ENCODE results near the gene PHTF1.

Gene PHTF1

DNA sequence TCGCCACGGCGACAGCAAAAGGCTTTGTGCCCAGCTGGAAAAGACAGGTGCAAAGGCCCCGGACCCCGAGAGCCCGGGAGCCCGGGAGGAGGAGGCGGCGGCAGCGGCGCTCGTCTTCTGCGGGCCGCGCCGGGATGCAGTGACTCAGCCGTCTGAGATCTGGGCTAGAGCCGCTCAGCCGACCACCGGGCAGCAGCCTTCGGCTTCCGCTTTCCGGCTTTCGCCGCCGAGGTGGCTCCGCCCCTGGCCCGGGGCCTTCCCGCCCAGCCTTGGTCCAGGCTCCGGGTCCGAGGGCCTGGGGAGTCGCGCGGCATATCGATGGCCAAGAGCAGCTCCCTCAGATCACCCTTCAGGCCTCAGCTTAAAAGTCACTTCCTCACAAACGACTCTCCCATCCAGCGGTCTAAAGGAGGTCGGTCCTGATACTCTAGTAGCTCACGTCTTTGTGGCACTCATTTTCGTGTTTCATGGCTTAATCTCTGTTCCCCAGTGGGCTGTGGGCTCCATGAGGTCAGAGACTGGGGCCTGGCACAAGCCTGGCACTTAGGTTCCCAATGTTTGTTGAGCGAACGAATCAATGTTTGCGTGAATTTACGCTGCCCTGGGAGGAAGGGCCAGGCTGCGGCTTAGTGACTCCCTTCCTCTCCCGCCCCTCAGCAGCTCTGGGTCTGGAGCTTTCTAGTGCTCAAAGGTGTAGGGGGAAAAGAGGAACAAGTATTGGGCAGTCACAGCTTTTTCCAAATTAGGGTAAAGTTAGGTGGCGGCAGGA, at the start of gene PHTF1:
PHTF1 (minus strand) TSS at position 154 of the 769 bp plus-strand sequence. CDS start 783 bp downstream, outside the sequence.
- no peak for FAIRE-seq

DNA sequence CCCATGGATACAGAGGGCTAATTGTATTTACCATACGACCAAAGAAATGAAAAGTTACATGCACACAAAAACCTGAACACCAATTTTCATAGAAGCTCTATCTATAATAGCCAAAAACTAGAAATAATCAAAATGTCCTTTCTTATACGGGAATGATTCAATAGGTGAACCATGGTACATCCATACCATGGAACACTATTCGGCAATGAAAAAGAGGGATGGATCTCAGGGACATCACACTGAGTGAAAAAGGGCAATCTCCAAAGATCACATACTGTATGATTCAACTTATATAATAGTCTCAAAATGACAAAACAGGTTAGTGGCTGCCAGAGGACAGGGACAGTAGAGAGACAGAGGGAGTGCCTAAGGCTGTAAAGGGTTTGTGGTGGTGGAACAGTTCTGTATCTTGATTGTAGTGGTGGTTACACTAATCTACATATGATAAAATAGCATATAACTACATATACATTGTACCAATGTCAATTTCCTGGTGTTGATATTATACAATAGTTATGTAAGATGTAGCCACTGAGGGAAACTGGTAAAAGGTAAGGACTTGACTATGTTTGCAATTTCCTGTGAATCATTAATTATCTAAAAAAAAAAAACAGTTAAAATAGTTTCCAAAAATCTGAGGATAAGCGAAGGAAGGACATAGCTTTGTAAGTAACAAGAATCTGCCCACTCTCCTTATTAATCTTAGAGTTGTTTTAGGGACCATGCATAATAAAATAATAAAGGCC, 49.3 kb upstream of the PHTF1 start:
- FAIRE-seq: no peak

DNA sequence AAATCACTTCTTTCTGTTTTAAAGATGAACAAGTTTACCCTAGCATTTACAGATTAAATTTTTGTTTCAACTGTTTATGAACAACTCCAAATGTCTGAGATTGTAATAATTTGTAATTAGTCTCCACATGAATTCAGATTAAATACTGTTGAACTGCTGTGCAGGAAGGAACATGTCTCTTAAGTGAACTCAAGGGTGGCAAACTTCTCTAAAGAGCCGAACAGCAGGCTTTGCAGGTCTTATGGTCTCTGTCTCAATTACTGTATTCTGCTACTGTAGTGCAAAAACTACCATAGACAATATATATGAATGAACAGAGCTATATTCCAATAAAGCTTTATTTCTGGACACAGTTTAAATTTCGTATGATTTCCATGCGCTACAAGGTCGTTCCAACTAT, 46.4 kb upstream of the PHTF1 start:
- no peak for FAIRE-seq

- no peak for FAIRE-seq
These were observed 45.9 kb upstream of the PHTF1 start for GRCh38 chr1:113805256-113805531.

- FAIRE-seq: no peak
These were observed 45.4 kb upstream of the PHTF1 start for GRCh38 chr1:113804421-113805255.

GRCh38 chr1:113802367-113803007, 43.2 kb upstream of the PHTF1 start:
- FAIRE-seq: no peak

DNA sequence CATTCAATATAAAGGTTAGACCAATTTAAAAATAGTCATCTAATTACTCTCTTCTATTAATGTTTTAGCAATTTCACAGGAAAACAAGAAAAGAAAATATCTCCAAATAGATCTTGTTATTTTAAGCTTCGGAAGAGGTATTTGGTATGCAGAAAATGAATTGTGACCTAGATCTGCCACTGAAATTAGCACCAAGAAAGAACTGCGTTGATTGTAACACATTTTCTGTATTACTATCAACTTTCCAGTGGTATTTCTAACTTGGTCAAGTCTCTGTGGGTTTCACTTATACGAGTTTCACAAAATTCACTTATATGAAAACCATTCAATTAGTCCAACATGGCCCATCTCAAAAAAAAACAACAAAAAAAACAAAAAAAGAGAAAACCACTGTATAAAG, 41.2 kb upstream of the PHTF1 start:
- no peak for FAIRE-seq

DNA sequence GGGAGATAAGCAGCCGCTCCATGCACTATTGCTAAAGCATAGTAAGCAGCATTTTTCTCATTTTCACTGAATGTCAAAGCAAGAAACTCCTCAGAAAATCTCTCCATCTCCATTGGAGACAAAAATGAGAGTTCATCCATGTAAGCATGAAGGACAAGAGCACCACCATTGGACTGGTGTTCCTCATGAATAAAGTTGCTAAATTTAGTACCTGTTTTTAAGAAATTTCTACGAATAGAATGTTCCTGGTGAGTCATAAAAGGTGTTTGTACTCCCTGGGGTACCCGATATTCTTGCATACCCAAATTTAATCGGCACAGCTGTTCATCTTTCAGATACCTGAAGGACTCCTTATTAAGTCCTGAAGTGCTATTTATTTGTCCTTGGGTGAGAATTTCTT, 38.2 kb upstream of the PHTF1 start:
- FAIRE-seq: no peak

DNA sequence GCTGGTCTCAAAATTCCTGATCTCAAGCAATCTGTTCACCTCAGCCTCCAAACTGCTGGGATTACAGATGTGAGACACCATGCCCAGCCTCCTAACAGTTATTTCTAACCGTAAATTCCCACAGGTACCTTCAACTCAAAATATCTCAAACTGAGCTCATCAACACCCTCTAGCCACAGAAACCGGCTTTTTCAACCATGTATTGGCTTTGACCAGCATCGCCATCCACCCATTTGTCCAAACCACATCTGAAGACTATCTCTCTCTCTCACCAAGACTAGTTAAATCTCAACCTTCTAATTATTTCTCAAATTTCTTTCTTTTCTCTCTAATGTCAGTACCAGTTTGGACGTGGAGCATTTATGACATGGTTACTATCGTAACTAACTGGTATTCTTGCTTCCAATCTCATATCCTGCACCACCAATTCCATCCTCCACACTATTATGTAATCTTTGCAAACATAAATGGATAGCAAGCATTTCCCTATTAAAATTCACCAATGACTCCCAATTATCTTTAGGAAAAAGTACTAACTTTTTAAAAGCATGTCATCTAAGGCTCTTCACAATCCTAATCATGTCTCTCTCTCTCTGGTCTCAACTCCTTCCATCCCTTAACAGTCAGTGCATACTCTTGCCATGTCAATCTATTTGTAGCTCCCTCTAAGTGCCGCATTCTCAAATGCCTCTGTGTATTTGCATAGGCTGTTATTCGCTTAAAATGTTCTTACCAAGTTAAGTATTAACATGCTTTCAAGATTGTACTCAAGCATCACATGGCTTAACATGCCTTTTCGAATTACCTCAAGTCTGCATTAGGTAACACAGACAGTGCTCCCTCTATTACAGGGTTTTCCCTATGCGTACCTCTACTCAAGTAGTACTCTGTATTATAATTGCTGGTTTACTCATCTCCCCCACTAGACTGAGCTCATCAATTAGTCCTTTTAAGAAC, 34.9 kb upstream of the PHTF1 start:
- no peak for FAIRE-seq

DNA sequence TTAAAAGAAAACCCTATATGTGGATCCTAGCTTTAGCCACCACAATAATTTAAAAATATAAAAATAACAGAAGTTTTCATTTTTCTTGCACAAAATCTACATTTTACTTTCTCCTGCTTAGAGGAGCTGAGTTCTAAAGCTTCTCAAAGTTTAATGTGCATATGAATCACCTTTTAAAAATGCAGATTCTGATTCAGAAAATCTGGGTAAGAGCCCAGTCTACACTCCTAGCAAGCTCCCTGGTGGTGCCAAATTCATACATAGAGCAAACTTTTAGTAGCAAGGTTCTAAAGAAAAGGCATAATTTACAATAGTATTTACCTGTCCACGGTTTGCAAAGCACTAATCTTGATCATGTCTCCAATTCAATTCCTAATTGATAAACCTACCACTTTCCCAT, 33.7 kb upstream of the PHTF1 start:
- FAIRE-seq: no peak

DNA sequence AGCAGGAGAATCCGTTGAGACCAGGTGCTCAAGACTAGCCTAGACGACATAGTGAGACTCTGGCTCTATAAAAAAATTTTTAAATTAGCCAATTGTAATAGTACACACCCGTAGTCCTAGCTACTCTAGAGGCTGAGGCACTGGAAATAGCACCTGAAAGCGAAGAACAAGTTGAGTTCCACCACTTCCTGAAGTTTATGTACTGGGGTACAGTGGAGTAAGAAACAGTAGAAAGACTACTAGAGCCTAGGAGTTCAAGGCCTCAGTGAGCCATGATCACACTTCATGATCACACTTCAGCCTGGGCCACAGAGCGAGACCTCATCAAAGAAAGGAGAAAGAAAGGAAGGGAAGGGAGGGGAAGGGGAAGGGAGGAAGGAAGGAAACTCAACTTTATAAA, 33.2 kb upstream of the PHTF1 start:
- no peak for FAIRE-seq

DNA sequence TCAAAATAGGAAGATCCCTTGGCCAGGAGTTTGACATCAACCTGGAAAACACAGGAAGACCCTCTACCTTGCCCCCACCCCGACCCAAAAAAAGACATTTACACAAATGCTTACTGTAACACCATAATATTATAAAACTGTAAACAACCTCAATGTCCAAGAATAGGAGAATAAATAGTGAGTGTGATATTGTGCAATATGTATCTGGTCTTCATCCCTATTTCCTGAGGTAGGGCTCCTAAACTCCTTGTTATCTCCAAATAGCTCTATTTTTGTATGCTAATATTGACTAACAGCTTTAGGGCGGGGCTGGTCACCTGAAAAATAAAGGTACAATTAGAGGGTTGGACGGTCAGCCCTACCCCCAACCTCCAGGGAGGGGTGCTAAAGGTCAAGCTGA, 29.5 kb upstream of the PHTF1 start:
- FAIRE-seq: no peak

GRCh38 chr1:113787663-113788062, 28.4 kb upstream of the PHTF1 start:
- no peak for FAIRE-seq

GRCh38 chr1:113786069-113786468, 26.8 kb upstream of the PHTF1 start:
- no peak for FAIRE-seq

DNA sequence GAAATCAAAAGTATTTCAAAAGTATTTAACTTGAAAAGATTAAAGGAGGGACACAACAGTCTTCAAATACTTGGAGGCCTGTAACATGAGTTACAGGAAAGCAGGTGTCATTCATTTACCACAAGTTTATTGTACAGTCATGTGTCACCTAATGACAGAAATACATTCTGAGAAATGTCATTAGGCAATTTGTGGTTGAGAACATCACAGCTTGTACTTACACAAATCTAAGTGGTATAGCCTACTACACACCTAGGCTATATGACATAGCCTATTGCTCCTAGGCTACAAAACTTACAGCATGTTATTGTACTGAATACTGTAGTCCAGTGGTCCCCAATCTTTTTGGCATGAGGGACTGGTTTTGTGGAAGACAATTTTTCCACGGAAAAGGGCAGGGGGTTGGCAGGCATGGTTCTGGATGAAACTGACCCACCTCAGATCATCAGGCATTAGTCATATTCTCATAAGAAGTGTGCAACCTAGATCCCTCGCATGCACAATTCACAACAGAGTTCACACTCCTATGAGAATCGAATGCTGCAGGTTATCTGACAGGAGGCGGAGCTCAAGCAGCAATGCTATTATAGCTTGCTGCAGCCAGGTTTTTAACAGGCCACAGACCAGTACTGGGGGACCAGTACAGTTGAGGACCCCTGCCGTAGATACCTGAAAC, 25.0 kb upstream of the PHTF1 start:
- no peak for FAIRE-seq

GRCh38 chr1:113783254-113784103, 24.2 kb upstream of the PHTF1 start:
- no peak for FAIRE-seq

GRCh38 chr1:113782406-113782805, 23.1 kb upstream of the PHTF1 start:
- no peak for FAIRE-seq

GRCh38 chr1:113780374-113781146, 21.3 kb upstream of the PHTF1 start:
- FAIRE-seq: no peak

DNA sequence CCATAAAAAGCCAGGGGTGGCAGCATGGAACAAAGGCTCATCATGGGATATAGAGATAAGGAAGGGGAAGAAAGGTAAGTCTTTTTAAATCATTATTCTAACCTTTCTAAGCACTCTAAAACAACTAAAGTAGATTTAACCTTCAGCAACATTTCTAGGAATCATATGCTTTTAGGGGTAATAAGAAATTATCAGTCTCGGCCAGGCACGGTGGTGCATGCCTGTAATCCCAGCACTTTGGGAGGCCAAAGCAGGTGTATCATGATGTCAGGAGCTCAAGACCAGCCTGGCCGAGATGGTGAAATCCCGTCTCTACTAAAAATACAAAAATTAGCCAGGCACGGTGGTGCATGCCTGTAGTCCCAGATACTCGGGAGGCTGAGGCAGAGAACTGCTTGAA, 20.3 kb upstream of the PHTF1 start:
- FAIRE-seq: no peak

- no peak for FAIRE-seq
These were observed 18.3 kb upstream of the PHTF1 start for GRCh38 chr1:113777561-113777960.

Measured in endometrium (tissue), 2 donors.